Measurements from ENCODE around the gene SART1. TPM values are rescaled to one million over a fixed set of nuclear protein-coding genes. Genes with fewer than 3 reads are reported as not detected.

Gene SART1
- total RNA-seq, 2 donors from 2014 or later = 32.5 to 38.0 TPM

GRCh38 chr11:66011239-66011784 is 49.8 kb downstream of the SART1 start:
- Histone ChIP-seq H3K9me3 (no peaks in the 10 kb centered on the region), H3K27me3 (replicated peaks; ENCODE audit: insufficient read depth) (no peaks in the 10 kb centered on the region), H3K27ac (peak overlapping the region; percentile 87 to 89), H3K36me3 (no peaks in the 10 kb centered on the region), H3K4me3 (peak overlapping the region; percentile 37), H3K4me1 (ENCODE audit: control insufficient read depth in 1 of 2, low read depth in 2 of 2) (peaks cover 27 to 56% of the 10 kb centered on the region in 2 donors)
- no peak for DNase-seq (ENCODE audit: low spot score)
- TF ChIP-seq CTCF (IDR thresholded peaks at IDR 0.05) = no peak
- peak; percentile 30 for ATAC-seq (ENCODE audit: insufficient number of reproducible peaks, low FRiP score, low read depth)

DNA sequence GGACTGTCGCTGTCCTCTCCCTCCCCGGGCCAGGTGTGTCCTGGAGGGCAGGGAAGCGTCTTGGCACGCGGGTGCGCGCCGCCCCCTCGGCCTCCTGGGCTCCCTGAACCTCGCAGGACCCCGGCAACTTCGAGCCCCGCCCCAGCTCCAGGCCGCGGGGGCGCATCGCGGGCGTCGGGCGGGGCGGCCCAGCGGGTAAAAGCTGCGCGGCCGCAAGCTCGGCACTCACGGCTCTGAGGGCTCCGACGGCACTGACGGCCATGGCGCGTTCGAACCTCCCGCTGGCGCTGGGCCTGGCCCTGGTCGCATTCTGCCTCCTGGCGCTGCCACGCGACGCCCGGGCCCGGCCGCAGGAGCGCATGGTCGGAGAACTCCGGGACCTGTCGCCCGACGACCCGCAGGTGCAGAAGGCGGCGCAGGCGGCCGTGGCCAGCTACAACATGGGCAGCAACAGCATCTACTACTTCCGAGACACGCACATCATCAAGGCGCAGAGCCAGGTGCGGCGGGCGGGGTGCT is 50.3 kb downstream of the SART1 start, which contains the start of gene CST6:
CST6 (plus strand) TSS at position 224 of the 519 bp plus-strand sequence; CDS start at position 261, 37 bp downstream.
- peaks cover 31 to 61% of the 10 kb centered on the region in 2 donors for H3K4me1 ChIP-seq (ENCODE audit: control insufficient read depth in 1 of 2, low read depth in 2 of 2)
- no peaks in the 10 kb centered on the region for H3K36me3 ChIP-seq
- H3K27ac ChIP-seq = peak within 1 kb of the TSS; percentile 90 to 97
- H3K9me3 ChIP-seq = no peaks in the 10 kb centered on the region
- H3K4me3 ChIP-seq = peak within 1 kb of the TSS; percentile 37
- ATAC-seq (ENCODE audit: insufficient number of reproducible peaks, low FRiP score, low read depth) = no peak
- no peaks in the 10 kb centered on the region for H3K27me3 ChIP-seq (replicated peaks; ENCODE audit: insufficient read depth)
- no peak for DNase-seq (ENCODE audit: low spot score)
- TF ChIP-seq CTCF (IDR thresholded peaks at IDR 0.05) = no peak

- Histone ChIP-seq H3K27ac (peak overlapping the region; percentile 90 to 97), H3K4me1 (ENCODE audit: control insufficient read depth in 1 of 2, low read depth in 2 of 2) (peaks cover 34 to 62% of the 10 kb centered on the region in 2 donors), H3K27me3 (replicated peaks; ENCODE audit: insufficient read depth) (no peaks in the 10 kb centered on the region), H3K9me3 (no peaks in the 10 kb centered on the region), H3K36me3 (no peaks in the 10 kb centered on the region), H3K4me3 (no peak overlapping the region)
- TF ChIP-seq CTCF (IDR thresholded peaks at IDR 0.05) = no peak
- DNase-seq (ENCODE audit: low spot score) (no peak), ATAC-seq (ENCODE audit: insufficient number of reproducible peaks, low FRiP score, low read depth) (no peak)
Observed at GRCh38 chr11:66012371-66012945, 50.9 kb downstream of the SART1 start.

- peaks cover 34 to 62% of the 10 kb centered on the region in 2 donors for H3K4me1 ChIP-seq (ENCODE audit: control insufficient read depth in 1 of 2, low read depth in 2 of 2)
- TF ChIP-seq CTCF (IDR thresholded peaks at IDR 0.05) = no peak
- H3K27ac ChIP-seq = peak overlapping the region; percentile 90 to 97
- no peak overlapping the region for H3K4me3 ChIP-seq
- no peaks in the 10 kb centered on the region for H3K9me3 ChIP-seq
- DNase-seq (ENCODE audit: low spot score) (no peak), ATAC-seq (ENCODE audit: insufficient number of reproducible peaks, low FRiP score, low read depth) (no peak)
- no peaks in the 10 kb centered on the region for H3K27me3 ChIP-seq (replicated peaks; ENCODE audit: insufficient read depth)
- no peaks in the 10 kb centered on the region for H3K36me3 ChIP-seq
Observed at GRCh38 chr11:66012946-66013761, 51.6 kb downstream of the SART1 start.

DNA sequence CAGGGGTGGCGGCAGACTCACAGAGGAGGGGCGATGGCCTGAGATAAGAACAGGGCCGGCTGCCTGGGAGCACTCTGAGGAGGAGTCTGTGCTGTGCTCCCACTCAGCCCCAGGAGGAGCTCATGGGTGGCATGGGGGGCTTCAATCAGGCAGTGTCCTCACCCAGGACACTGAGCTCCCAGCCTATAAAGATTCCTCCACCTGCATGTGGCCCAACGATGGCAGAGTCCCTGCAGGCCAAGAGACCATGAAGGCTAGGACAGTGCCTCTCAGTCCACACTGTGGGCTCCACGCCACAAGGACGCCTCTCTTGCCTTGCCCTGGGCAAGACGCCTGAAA is 52.2 kb downstream of the SART1 start:
- Histone ChIP-seq H3K4me3 (no peak overlapping the region), H3K27ac (peak overlapping the region; percentile 90 to 97), H3K9me3 (no peaks in the 10 kb centered on the region), H3K27me3 (replicated peaks; ENCODE audit: insufficient read depth) (no peaks in the 10 kb centered on the region), H3K36me3 (no peaks in the 10 kb centered on the region), H3K4me1 (ENCODE audit: control insufficient read depth in 1 of 2, low read depth in 2 of 2) (peaks cover 34 to 62% of the 10 kb centered on the region in 2 donors)
- no peak for DNase-seq (ENCODE audit: low spot score)
- ATAC-seq (ENCODE audit: insufficient number of reproducible peaks, low FRiP score, low read depth) = no peak
- TF ChIP-seq CTCF (IDR thresholded peaks at IDR 0.05) = no peak
